Fibroblast of the aortic adventitia (primary cell): ENCODE results near the gene GLTP. TPM values are rescaled to one million over a fixed set of nuclear protein-coding genes. Genes with fewer than 3 reads are reported as not detected.

Experiments
- DNase-seq: peaks from one replicate; pipeline ENCODE4 v3.0.0-alpha.2; 2010; ENCODE audit warnings: low read depth
- H3K4me3 ChIP-seq: 2 replicates; pipeline ENCODE4 v1.5.1; 2011; ENCODE audit warnings: low read depth, mild to moderate bottlenecking, control low read depth, low read length, moderate library complexity
- total RNA-seq: library from RNA; depleted of rRNA; stranded (reverse); fragments of >200 nt; gene quantifications from 2 replicates; pipeline ENCODE4 v1.2.3, GENCODE V29; 2012; ENCODE audit warnings: low replicate concordance
- TF ChIP-seq, protein P1 (sequence below): IDR thresholded peaks from 2 replicates; pipeline ENCODE4 v1.5.1; 2011; ENCODE audit warnings: mild to moderate bottlenecking, low read length, control low read depth, inconsistent platforms; ENCODE audit not compliant: insufficient read depth

The GLTP gene
- total RNA-seq, 1 donor, result 55.1 TPM

DNA sequence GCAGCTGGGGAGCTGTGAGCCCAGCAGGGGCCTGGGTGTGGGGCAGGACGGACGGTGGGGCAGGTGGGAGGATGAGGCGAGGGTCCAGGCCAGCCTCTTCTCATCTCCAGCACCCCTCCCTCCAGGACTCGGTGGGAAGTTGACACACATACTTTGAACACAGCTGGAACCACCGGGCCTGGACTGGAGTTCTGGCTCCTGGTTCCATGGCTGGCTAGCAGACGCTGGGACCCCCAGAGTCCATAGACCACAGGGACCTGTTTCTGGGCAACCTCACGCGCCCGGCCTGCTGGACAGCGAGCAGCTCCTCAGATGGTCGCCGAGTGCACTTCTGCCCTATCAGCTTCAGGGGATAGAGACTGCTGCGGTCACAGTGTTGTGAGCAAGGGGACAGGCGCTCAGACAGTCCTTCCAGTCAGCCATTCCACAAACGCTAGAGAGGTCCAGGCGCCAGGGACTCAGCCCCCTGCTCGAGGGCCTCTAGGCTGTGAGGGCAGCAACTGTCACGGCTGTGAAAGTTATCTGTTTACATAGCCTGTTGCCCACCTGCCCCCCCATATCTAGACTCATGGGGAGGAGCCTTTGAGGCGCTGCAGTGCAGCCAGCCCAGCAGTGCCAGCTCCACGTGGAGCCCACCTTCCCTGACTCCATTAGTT lies 45.0 kb upstream of the GLTP start:
- TF ChIP-seq, protein P1, sequence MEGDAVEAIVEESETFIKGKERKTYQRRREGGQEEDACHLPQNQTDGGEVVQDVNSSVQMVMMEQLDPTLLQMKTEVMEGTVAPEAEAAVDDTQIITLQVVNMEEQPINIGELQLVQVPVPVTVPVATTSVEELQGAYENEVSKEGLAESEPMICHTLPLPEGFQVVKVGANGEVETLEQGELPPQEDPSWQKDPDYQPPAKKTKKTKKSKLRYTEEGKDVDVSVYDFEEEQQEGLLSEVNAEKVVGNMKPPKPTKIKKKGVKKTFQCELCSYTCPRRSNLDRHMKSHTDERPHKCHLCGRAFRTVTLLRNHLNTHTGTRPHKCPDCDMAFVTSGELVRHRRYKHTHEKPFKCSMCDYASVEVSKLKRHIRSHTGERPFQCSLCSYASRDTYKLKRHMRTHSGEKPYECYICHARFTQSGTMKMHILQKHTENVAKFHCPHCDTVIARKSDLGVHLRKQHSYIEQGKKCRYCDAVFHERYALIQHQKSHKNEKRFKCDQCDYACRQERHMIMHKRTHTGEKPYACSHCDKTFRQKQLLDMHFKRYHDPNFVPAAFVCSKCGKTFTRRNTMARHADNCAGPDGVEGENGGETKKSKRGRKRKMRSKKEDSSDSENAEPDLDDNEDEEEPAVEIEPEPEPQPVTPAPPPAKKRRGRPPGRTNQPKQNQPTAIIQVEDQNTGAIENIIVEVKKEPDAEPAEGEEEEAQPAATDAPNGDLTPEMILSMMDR, result no peak
- H3K4me3 ChIP-seq, result no peak overlapping the region
- no peak for DNase-seq

DNA sequence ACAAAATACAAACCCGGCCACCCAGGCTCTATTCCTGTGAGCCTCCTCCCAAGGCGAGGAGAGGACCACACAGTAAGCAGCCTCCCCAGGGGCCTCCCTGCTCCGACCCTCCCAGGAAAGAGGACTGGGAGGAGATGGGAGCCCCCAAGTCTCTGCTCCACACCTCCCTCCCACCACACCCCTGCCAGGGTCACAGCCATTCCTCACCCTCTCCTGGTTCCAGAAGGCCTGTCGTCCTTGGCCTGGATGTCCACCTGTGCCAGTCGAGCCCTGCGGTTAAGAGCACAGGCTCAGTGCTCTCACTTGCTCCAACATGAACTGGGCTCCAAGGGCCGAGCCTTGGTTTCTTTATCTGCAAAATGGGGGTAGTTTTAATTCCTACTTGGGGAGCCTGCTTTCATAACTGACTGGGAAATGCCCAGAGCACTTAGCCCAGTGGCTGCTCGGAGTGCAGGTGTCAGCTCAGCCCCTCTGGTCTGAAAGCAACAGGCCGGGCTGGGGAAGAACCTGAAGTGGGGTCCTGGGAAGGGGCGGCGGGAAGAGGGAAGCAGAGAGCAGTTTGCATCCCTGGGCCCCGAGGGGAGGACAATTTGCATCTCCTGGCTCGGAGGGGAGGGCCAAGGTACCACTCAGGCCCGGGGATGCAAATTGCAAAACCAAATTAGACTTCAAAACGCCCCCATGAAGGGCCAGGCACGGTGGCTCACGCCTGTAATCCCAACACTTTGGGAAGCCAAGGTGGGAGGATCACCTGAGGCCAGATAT lies 43.3 kb upstream of the GLTP start:
- DNase-seq, result no peak
- H3K4me3 ChIP-seq, result no peak overlapping the region
- TF ChIP-seq, protein P1, result no peak

DNA sequence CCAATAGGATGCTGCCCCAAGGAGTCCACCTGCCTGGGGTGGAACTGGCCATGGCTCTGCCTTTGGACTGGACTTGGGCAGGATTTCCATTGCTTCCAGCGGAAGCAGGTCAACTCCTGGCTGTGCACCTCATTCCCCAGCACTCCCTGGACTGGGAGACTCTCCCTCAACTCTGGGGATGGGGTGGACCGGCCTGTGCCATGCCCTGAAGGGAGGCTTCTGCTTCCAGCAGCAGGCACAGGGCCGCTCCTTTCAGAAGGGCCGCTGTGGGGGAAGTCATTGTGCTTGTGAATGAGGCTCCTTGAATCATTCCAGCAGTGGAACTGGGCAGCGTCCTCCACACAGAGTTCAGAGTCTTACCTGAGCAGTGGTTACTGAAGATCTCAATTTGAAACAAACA lies 42.7 kb upstream of the GLTP start:
- no peak overlapping the region for H3K4me3 ChIP-seq
- no peak for DNase-seq
- TF ChIP-seq, protein P1, result no peak

DNA sequence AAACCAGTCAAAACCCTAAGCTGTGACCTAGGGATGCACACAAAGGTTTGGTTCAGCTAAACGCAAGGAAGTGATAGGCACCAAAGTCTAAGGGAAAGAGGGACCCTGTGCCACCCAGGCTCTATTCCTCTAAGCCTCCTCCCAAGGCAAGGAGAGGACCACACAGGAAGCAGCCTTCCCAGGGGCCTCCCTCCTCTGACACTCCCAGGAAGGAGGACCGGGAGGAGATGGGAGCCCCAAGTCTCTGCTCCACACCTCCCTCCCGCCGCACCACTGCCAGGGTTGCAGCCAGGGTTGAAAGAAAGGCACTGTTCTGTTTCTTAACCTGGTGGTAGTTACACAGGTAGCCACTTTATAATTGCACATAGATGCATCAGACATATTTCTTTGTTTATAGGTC lies 41.6 kb upstream of the GLTP start:
- H3K4me3 ChIP-seq, result no peak overlapping the region
- TF ChIP-seq, protein P1, result no peak
- no peak for DNase-seq

DNA sequence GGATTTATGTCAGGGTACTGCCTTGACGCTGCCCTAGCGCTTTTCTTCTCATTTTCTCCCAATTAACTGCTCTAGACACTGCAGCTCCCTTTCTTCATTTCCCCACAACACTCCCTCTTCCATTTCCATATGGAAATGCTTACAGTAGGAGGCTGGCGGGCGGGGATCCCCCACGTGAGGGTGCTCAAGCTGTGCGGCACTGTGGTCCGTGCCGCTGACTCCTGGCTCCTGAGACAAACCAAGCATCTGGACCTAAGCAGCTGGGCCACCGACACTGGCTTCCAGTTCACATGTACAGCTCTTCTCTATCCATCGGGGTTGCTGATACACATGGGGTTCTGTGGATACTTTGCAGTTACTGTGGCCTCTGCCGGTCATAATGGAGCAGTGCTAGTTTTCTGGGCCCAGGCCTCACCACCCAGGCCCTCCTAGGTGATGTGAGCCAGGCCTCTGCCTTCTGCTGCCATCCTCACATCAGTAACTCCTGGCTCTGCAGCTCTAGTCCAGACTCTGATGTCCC lies 40.0 kb upstream of the GLTP start:
- DNase-seq, result no peak
- TF ChIP-seq, protein P1, result no peak
- no peak overlapping the region for H3K4me3 ChIP-seq

DNA sequence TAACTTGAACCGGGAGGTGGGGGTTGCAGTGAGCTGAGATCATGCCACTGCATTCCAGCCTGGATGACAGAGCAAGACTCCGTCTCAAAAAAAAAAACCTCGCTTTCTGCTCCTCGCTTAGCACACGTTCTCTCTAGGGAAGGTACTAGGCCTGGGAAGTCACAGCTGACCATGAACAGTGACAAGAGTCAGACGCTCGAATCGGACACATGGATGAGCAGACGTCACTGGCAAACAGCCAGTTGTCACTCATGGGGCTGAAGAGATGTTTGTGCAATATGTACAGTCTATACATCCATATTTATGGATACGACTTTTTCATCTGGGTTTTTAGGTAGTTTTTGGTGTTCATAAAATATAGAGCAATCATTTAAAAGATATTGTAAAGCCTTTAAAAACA lies 39.1 kb upstream of the GLTP start:
- TF ChIP-seq, protein P1, result no peak
- no peak for DNase-seq

More for the DNA sequence above, 39.1 kb upstream of the GLTP start:
- no peak overlapping the region for H3K4me3 ChIP-seq
